ENCODE data around the gene SMAD2. TPM values are rescaled to one million over a fixed set of nuclear protein-coding genes. Genes with fewer than 3 reads are reported as not detected.

SMAD2 gene
- 54.4 to 65.5 TPM (median 62.5 TPM) in 5 replicates for total RNA-seq (2022; extraction: Qiagen RNA extraction; ENCODE audit: low read depth)

GRCh38 chr18:47930199-47930930 is at the start of gene SMAD2:
Gene SMAD2 (minus strand): TSS chr18:47930659. CDS start chr18:47896756, 33,903 bp downstream.

All from A549 treated with GW870086 at 1 μM for 4 hours (cell line).